HG03175 (cell line): ENCODE results near the gene OR10J4.
"Not testable (repeated sequence)": the region's sequence is repeated elsewhere in the genome, so short reads cannot be mapped to it uniquely, and the experiment has no call there.

ENCODE experiments used
- ATAC-seq: cut with Tn5 transposase; IDR thresholded peaks from one replicate; pipeline ENCODE4 v1.9.1; 2021; ENCODE audit warnings: mild to moderate bottlenecking, moderate library complexity; ENCODE audit not compliant: unreplicated experiment

The OR10J4 gene

DNA sequence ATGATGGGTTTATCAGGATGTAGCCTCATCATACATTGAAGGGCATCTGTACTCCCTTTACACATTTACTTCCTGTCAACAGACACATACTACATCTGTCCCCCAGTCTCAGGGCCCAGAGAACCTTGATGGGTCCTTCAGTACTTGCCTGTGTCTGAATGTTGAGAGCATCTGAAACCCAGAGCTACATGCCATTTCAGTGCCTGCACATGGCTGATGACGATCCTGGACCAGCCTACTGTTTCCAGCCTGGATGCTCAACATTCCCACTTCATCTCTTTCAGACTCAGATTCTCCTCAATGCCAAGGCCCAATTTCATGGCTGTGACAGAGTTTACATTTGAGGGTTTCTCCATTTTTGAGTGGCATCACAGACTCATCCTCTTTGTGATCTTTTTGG lies at the start of gene OR10J4:
Gene OR10J4 (plus strand): TSS at position 301 of the 400 bp plus-strand sequence.
- no peak for ATAC-seq

- ATAC-seq = no peak
Measured at GRCh38 chr1:159406821-159407220, 25.2 kb upstream of the OR10J4 start.

- no peak for ATAC-seq
Measured at GRCh38 chr1:159408862-159409400, 23.1 kb upstream of the OR10J4 start.

GRCh38 chr1:159421821-159422220 lies 10.2 kb upstream of the OR10J4 start:
- no peak for ATAC-seq

DNA sequence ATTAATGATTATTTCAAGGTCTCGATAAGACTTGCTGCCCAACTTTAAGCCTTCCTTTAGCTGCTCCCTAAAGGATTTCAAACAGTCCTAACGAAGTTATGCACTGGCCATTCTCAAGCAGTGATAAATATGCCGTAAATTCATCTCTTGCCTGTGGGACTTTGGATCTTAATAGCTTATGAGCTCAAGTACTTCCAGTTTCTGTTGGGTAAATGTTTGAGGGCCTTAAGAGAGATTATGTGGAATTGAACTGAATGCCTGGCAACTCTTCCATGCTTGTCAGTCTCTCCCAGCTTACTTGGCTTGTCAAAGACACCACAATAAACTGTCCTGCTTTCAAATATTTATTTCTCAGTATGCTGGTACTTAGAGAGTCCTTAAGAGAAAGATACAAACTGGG lies 3.5 kb upstream of the OR10J4 start:
- no peak for ATAC-seq

DNA sequence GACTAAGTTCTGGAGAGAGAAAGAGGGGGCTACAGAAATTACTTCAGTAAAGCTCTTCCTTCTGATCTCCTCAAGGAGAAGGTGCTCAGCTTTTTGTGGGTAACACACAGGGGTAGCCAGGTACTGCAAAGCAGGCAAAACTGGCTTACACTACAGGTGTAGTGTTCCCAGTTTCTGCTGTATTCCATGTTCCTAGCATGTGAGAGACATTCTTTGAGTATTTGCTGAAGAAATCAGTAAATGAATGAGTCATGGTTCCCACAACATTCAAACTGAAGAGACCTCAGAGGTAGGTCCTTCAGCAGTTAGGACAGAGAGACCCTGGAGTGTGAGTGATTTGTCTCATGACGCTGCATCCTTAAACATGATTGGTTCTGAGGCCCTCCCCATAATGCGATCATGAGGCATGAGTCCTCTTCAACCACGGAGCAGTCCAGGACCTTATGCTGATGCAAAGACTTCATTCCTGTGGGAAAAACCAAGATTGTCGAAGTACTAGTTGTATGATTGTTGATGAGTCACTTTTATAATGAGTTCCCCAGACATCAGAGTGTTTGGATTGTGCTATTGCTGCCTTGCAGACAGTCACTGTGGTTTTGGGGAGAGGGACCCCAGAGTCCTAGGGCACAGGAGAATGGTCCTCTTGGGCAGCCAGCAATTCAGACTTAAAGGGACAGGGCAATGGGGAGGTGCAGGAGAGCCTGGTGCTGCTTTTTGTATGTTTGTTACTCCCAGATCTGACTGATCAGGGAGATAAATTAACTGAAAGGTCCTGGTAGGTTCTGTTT lies 2.7 kb upstream of the OR10J4 start:
- no peak for ATAC-seq

- no peak for ATAC-seq
Measured at GRCh38 chr1:159430985-159431384, 1.0 kb upstream of the OR10J4 start.

GRCh38 chr1:159436469-159436868 lies 4.5 kb downstream of the OR10J4 start:
- no peak for ATAC-seq

GRCh38 chr1:159439422-159439821 lies 7.4 kb downstream of the OR10J4 start, which contains the start of gene OR10J1:
Gene OR10J1 (plus strand): TSS chr1:159439722. CDS start chr1:159439792, 70 bp downstream.
- ATAC-seq = no peak

DNA sequence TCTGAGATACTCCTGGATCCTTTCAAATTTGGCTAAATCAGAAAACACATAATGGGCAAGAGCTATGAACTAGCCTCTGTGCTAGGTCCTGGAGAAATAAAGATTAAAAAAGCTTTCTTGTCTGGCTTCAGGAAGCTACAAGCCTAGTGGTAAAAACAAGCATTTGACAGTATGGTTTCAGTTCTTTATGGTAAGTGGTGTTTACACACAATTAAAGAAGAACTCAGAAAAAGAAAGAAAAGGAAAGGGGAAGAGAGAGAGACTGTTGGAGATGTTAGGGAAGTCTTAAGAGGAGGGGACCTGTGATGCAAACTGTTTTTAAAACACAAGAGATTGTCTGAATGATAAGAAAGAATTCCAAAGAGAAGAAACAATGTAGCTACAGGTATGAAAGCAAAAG lies 9.4 kb downstream of the OR10J4 start:
- no peak for ATAC-seq

DNA sequence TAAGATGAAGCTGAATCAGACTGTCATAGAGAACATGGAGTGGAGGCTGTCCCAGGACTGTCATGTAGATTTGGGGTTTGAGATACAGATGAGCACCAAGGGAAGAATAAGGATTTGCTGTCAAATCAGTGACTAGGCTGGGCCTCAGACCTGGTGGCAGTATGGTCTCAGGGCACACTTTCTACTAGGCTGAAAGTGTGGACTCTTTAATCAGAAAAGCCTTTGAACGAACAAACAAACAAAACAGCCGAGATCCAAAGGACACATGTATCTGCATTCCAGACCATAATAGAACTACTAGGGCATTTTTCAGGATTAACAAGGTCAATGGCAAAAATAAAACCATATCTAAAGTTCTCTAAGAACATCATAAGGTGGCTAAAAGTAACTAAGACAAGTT lies 10.4 kb downstream of the OR10J4 start:
- ATAC-seq = no peak

DNA sequence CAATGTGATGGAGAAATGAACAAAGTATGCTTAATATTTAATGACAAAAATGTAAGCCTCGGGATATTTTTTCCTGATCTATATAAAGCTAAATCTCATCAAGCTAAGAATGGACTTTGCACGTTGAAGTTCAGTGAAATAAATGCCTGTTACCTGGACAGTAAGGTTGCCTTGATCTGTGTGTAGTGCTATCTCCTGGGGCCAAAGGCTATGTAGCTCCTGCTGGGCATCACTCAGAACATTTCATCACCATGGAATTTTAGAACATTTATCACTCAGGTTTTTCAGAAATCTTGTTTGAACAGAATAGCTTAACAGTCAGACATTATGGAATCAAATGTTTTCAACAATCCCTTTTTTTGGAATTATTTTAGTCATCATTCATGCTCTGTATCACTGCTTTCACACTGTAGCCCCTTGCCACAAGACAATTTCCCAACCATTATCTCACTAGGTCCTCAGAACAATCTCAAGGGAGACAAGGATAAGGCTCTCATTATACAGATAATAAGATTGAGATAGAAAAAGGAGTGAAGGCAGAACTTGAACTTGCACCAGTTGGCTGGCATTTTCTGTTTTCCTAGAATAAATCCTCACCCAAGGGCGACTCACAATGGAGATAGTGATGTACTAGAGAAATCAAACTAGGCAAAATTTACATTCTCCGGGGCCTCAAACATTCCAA lies 11.2 kb downstream of the OR10J4 start:
- no peak for ATAC-seq

DNA sequence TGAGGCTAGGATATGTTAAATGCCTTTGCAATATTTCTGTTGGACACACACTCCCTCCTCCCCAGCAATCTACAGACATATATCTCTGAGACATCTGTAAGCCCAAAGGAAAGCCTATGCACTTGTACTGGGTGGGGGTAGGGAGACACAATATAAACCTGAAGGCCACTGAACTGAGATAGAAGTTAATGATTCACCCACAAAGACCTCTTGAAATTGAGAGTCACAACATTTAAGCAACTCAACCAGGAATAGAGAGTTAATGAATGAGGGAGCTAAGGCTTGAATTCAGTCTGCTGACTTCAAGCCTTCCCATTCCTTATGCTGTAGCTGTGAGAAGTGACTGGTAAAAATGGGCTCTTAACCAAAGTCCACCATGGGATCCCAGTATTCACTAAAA lies 12.5 kb downstream of the OR10J4 start:
- no peak for ATAC-seq

DNA sequence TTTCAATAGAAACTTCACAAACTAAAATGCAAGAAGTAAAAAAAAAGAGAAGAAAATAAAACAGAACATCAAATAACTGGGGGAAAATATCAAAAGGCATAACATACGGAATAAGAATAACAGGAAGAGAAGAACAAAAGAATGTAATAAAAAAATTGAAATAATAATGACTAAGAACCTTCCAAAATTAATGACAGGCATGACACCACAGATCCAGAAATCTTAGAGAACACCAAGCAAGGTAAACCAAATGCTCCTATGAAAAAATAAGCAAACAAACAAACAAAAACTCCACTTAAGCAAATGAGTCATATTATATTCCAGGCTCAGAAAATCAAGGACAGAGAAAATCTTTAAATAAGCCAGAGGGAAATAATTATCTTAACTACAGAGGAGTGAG lies 16.2 kb downstream of the OR10J4 start:
- ATAC-seq = no peak

GRCh38 chr1:159449605-159450004 lies 17.6 kb downstream of the OR10J4 start:
- ATAC-seq = not testable (repeated sequence)

DNA sequence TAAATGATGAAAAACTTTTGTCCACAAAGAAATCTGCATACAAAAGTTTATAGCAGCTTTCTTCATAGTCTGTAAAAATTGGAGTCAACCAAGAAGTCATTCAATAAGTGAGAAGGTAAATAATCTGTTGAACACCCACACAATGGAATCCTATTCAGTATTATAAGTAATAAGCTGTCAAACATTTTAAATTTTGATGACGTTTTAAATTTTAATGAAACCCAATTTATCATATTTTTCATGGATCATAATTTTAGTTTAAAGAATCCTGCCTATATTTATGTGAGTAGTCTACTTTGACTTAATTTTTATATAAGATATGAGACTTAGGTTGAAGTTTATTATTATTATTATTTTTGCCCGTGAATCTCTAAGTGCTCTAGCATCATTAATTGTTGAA lies 27.5 kb downstream of the OR10J4 start:
- no peak for ATAC-seq

DNA sequence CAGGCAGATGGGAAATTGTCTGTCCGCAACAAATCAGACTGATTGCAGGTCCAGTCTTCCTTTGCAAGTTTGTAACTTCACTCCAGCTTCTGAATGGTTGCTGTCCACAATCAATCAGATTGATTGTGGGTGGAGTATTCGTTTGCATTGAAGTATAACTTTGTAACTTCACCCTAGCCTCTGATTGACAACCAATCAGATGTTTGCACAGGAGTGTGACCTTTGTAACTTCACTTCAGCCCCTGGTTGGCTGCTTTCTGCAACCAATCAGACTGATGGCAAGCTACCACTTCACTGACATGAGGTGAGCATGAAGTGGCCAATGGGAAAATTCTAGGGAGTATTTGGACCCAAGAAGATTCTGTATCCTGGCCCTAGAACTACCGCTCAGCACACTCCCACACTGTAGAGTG lies 33.2 kb downstream of the OR10J4 start:
- no peak for ATAC-seq

DNA sequence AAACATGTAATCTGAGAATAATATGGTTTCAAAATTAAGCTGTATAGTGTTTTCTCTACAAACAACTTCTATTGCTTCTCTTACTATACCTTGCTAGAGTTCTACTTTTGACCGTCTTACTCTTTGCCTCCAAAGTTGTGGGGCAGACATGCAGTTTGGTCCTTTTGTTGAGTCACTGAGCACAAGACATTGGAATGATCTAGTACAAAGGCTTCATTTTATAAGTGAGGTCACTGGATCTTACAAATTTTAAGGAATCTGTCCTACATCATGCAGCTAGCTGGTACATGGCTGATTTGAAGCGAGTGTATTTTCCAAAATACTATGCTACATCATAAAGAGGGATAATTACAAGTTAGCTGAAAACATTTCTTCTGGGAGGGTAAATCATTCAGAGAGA lies 36.3 kb downstream of the OR10J4 start:
- no peak for ATAC-seq

DNA sequence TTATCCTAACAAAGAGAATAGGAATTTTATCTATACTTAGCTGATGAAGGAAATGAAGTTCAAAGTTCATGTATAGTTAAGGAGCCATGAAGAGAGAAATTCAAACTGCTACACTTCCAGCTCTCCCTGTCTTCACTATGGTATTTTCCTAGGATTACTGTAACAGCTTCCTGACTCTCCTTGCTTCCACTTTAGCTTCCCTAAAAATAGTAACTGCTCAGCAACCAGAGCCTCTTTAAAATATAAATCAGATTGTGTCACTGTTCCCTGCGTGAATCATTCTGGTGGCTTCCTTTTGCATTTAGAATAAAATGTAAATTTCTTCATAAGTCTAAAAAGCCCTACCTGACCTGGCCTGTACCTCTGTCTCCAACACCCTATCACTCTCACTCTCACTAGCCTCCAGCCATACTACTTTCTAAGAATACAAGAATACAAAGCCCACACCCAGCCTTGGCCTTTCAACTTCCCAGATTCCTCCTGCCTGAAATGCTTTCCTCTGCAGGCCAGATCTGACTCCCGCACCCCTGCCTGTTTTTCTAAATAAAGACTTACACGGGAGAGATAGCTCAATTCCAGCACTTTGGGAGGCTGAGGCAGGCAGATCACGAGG lies 38.0 kb downstream of the OR10J4 start:
- ATAC-seq = no peak

- ATAC-seq = no peak
Measured at GRCh38 chr1:159473335-159473734, 41.3 kb downstream of the OR10J4 start.

GRCh38 chr1:159474926-159475325 lies 42.9 kb downstream of the OR10J4 start:
- no peak for ATAC-seq
